ENCODE measurements around the gene NUDT11.

- no peak for TF ChIP-seq CTCF (conservative IDR thresholded peaks at IDR 0.05; ENCODE audit: low read length)
- no peak for TF ChIP-seq EZH2phosphoT487 (IDR thresholded peaks at IDR 0.05; ENCODE audit: borderline replicate concordance, low read depth, low read length)
Measured at GRCh38 chrX:51456246-51456645, 40.1 kb downstream of the NUDT11 start.

Measured in OCI-LY7 (cell line).